KOPT-K1 (cell line): ENCODE results near the gene NFKB1.

Experiments
- H3K27ac ChIP-seq: fragments of 200-600 bp; sonication (generic); 2 replicates; pipeline ENCODE4 v1.5.1; 2016; ENCODE audit warnings: antibody characterized with exemption, mild to moderate bottlenecking, low read depth, low read length; ENCODE audit not compliant: poor library complexity, severe bottlenecking
- H3K36me3 ChIP-seq: fragments of 200-600 bp; sonication (generic); 2 replicates; pipeline ENCODE4 v1.5.1; 2017; ENCODE audit warnings: antibody characterized with exemption, mild to moderate bottlenecking, low read length, moderate library complexity; ENCODE audit not compliant: insufficient read depth
- H3K9me3 ChIP-seq: fragments of 200-600 bp; sonication (generic); 2 replicates; pipeline ENCODE4 v1.5.1; 2017; ENCODE audit warnings: antibody characterized with exemption, low read length, mild to moderate bottlenecking; ENCODE audit not compliant: insufficient read depth, poor library complexity, severe bottlenecking

Gene NFKB1

GRCh38 chr4:102641793-102642192 lies 140.6 kb downstream of the NFKB1 start:
- Histone ChIP-seq H3K9me3 (no peaks in the 10 kb centered on the region), H3K36me3 (peaks cover 12% of the 10 kb centered on the region), H3K27ac (no peak overlapping the region)

- Histone ChIP-seq H3K9me3 (no peaks in the 10 kb centered on the region), H3K36me3 (peaks cover 6% of the 10 kb centered on the region), H3K27ac (no peak overlapping the region)
Measured at GRCh38 chr4:102642631-102643298, 141.6 kb downstream of the NFKB1 start.

GRCh38 chr4:102647117-102647516 lies 146.0 kb downstream of the NFKB1 start:
- peaks cover 25% of the 10 kb centered on the region for H3K36me3 ChIP-seq
- peaks cover 5% of the 10 kb centered on the region for H3K9me3 ChIP-seq

GRCh38 chr4:102657206-102657605 lies 156.0 kb downstream of the NFKB1 start:
- peaks cover 24% of the 10 kb centered on the region for H3K36me3 ChIP-seq
- H3K27ac ChIP-seq = no peak overlapping the region

More at GRCh38 chr4:102647117-102647516, 146.0 kb downstream of the NFKB1 start:
- no peak overlapping the region for H3K27ac ChIP-seq

GRCh38 chr4:102663073-102663472 lies 161.9 kb downstream of the NFKB1 start:
- H3K36me3 ChIP-seq = peaks cover 56% of the 10 kb centered on the region
- no peak overlapping the region for H3K27ac ChIP-seq
- H3K9me3 ChIP-seq = no peaks in the 10 kb centered on the region

More at GRCh38 chr4:102657206-102657605, 156.0 kb downstream of the NFKB1 start:
- H3K9me3 ChIP-seq = no peaks in the 10 kb centered on the region

- Histone ChIP-seq H3K36me3 (peaks cover 51% of the 10 kb centered on the region), H3K9me3 (no peaks in the 10 kb centered on the region), H3K27ac (no peak overlapping the region)
Measured at GRCh38 chr4:102665527-102665926, 164.4 kb downstream of the NFKB1 start.
